Esophagus squamous epithelium (tissue), 5 donors: Measurements from ENCODE around the gene ABAT. TPM values are rescaled to one million over a fixed set of nuclear protein-coding genes. Genes with fewer than 3 reads are reported as not detected.

Source experiments
- DNase-seq: peaks from one replicate; lab custom pipeline; 2025; lab: John Stamatoyannopoulos, UW
- H3K27ac ChIP-seq, 4 donors: fragments of 200-600 bp; sonication (generic); one replicate each; pipeline ENCODE4 v1.5.1; 2016 to 2019; ENCODE audit warnings: mild to moderate bottlenecking in 1 of 4
- H3K27me3 ChIP-seq, 4 donors: fragments of 200-600 bp; sonication (generic); 1 replicate in 3 of 4; 2 replicates in 1 of 4; pipeline versions ENCODE4 v1.5.1 to v1.6.0; 2017 to 2021; ENCODE audit warnings: antibody characterized with exemption in 1 of 4
- H3K36me3 ChIP-seq, 3 donors: fragments of 200-600 bp; sonication (generic); one replicate each; pipeline ENCODE4 v1.5.1; 2016 to 2019
- H3K4me1 ChIP-seq, 3 donors: fragments of 200-600 bp; sonication (generic); one replicate each; pipeline ENCODE4 v1.5.1; 2017 to 2019
- H3K4me3 ChIP-seq, 4 donors: fragments of 200-600 bp; sonication (generic); 1 replicate in 3 of 4; 2 replicates in 1 of 4; pipeline ENCODE4 v1.5.1; 2016 to 2019; ENCODE audit warnings: mild to moderate bottlenecking in 2 of 4, moderate library complexity in 1 of 4
- H3K9me3 ChIP-seq, 3 donors: fragments of 200-600 bp; sonication (generic); one replicate each; pipeline ENCODE4 v1.5.1; 2016 to 2019
- CTCF ChIP-seq, 6 experiments: fragments of 450-650 bp in 4 of 6; fragments of 200-600 bp in 2 of 6; sonication (generic) in 2 of 6; IDR thresholded peaks; one replicate each; pipeline ENCODE4 v1.5.1; 2016 to 2019; ENCODE audit warnings: antibody characterized with exemption in 6 of 6, mild to moderate bottlenecking in 4 of 6, moderate library complexity in 4 of 6
- POLR2A ChIP-seq, 4 donors: fragments of 450-650 bp; IDR thresholded peaks; one replicate each; pipeline ENCODE4 v1.6.1; 2017; ENCODE audit warnings: antibody characterized with exemption in 4 of 4, mild to moderate bottlenecking in 4 of 4, moderate library complexity in 3 of 4
- WGBS, 2 donors: methylation state at CpG; one replicate each; pipeline ENCODE4 v1.1.5; 2018; 5-methylcytosine and 5-hydroxymethylcytosine counted together
- intact Hi-C: fragments of 100-400 bp; cut with DNase I; formaldehyde crosslinking; loops from one replicate; pipeline ENCODE4 v1.15.0; 2022
- total RNA-seq, 4 donors: library from RNA; depleted of rRNA; stranded (reverse); fragments of >200 nt; gene quantifications; one replicate each; pipeline ENCODE4 v1.1.0, GENCODE V29; 2016
- donor health status: DM: yes; HTN: yes; CAD: no.

ABAT gene
- total RNA-seq, 4 donors from 2014 or later, result 2.9 to 14.5 (median 9.1) TPM

DNA sequence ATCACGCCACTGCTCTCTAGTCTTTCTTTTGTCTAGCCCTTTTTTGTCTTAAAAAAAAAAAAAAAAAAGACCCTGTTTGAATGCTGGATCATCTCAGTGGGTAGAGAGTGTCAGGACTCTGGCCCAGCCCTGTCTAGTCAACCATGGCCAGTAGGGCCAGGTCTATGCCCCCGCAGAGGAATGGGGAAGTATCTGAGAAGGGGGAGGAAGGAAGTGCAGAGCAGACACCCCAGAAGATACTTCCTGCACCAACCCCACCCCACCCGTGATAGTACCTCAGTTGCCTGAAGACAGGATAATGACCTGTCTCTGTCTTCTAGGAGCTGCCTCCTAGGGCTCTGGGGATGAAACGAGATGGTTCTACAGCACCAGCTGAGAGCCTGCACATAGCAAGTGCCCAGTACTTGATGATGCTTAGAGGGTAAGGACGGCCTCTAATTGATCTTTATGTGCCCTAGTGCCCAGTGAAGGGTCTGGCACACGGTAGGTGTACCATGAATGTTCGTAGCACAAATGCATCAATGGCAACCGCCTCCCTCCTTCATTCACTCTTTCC is 55.4 kb downstream of the ABAT start:
- H3K9me3 ChIP-seq, result no peaks in the 10 kb centered on the region
- no peak overlapping the region for H3K27ac ChIP-seq
- H3K27me3 ChIP-seq, result no peaks in the 10 kb centered on the region
- intact Hi-C loops, result no loop called here
- 49 to 51% methylated on average over 8 of the region's 8 CpGs for WGBS, 2 donors
- DNase-seq, result no peak
- TF ChIP-seq POLR2A (IDR thresholded peaks at IDR 0.05) (no peak), CTCF (IDR thresholded peaks at IDR 0.05) (no peak)
- H3K4me1 ChIP-seq, result peaks cover 0 to 16% (median 3%) of the 10 kb centered on the region in 3 donors
- no peak overlapping the region for H3K4me3 ChIP-seq
- no peaks in the 10 kb centered on the region for H3K36me3 ChIP-seq

DNA sequence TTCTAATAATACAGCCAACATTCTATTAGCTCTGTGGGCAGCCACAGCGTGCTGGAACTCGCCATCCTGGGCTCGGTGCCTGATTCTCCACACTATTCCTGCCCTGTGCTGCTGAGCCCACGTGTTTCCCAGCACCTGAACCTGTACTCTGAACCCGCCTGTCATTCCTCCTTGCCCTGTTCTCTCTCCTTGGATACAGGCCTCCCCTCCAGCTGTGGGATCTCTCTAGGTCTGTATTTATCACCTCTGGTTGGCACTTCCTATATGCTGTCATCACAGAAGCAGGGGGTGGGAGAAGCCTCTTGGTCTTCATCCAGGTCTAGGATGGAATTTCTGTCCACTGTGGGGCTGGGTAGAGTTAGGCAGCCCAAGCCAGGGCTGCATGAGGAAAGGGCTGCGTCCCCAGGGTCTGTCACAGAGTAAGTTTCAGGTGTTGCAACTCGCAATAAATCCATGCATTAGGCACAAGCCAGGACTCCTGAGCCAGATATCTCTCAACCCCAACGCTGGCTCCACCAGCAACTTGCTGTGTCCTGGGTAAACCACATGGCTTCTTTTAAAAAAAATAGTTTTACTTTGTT is 56.0 kb downstream of the ABAT start:
- 58 to 59% methylated on average over 8 of the region's 8 CpGs for WGBS, 2 donors

DNA sequence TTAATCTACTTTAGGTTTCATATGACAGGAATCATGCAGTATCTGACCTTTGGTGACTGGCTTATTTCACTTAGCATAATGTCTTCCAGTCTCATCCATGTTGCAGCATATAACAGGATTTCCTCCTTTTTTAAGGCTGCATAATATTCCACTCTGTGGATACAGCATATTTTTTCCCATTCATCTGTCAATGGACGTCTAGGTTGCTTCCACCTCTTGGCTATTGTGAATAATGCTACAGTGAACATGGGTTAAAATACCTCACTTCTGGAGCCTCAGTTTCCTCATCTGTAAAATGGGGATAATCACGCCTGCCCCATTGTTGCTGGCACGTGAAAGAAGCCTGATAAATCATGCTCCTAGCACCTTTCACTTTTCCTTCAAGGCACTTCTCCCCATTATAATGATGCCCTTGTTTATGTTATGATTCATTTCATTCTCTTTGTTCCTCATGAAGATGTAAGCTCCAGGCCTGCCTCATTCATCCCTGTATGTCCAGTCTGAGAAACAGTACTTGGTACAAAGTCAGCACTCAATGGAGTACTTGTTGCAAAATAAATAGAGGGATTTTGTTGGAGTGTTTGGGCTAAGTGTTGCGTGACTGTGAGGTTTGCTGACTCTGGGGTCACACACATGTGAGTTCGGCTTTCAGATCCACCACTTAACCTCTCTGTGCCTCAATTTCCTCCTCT is 59.6 kb downstream of the ABAT start:
- no peak for DNase-seq
- H3K27me3 ChIP-seq, result no peaks in the 10 kb centered on the region
- intact Hi-C loops, result no loop called here
- peaks cover 0 to 16% (median 3%) of the 10 kb centered on the region in 3 donors for H3K4me1 ChIP-seq
- no peak overlapping the region for H3K27ac ChIP-seq
- WGBS, 2 donors, result 77 to 82% methylated on average over 5 of the region's 5 CpGs
- no peak for TF ChIP-seq POLR2A (IDR thresholded peaks at IDR 0.05)
- no peak for TF ChIP-seq CTCF (IDR thresholded peaks at IDR 0.05)
- H3K4me3 ChIP-seq, result no peak overlapping the region
- no peaks in the 10 kb centered on the region for H3K9me3 ChIP-seq
- peaks cover 0 to 10% (median 0%) of the 10 kb centered on the region in 3 donors for H3K36me3 ChIP-seq

More for the DNA sequence above, 56.0 kb downstream of the ABAT start:
- DNase-seq, result no peak
- H3K27me3 ChIP-seq, result no peaks in the 10 kb centered on the region
- TF ChIP-seq CTCF (IDR thresholded peaks at IDR 0.05) (no peak), POLR2A (IDR thresholded peaks at IDR 0.05) (no peak)
- peaks cover 0 to 16% (median 3%) of the 10 kb centered on the region in 3 donors for H3K4me1 ChIP-seq
- no peak overlapping the region for H3K4me3 ChIP-seq
- intact Hi-C loops, result no loop called here
- H3K36me3 ChIP-seq, result no peaks in the 10 kb centered on the region
- H3K9me3 ChIP-seq, result no peaks in the 10 kb centered on the region
- peak overlapping the region in 1 of 4 donors; percentile 6 for H3K27ac ChIP-seq

DNA sequence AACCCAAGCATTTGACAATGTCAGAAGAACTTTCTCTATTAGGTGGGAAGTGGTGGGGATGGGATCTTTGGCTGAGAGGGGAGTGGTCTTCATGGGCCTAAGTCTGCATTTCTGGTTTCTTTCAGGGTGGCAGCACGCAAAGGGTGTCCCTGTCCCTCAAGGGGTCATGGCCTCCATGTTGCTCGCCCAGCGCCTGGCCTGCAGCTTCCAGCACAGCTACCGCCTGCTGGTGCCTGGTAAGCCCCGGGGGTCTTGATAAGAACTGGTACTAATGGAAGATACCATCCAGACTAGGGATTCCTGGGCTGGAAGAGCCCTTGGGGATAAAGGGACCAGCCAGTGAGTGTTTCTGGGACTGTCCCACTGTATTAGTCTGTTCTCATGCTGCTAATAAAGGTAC is 61.2 kb downstream of the ABAT start:
- Histone ChIP-seq H3K27me3 (no peaks in the 10 kb centered on the region), H3K4me3 (no peak overlapping the region), H3K4me1 (peaks cover 0 to 2% (median under 1%) of the 10 kb centered on the region in 3 donors), H3K36me3 (peaks cover 0 to 10% (median 0%) of the 10 kb centered on the region in 3 donors), H3K9me3 (no peaks in the 10 kb centered on the region), H3K27ac (no peak overlapping the region)
- 90 to 93% methylated on average over 2 to 5 of the region's 5 CpGs for WGBS, 2 donors
- no peak for TF ChIP-seq CTCF (IDR thresholded peaks at IDR 0.05)
- TF ChIP-seq POLR2A (IDR thresholded peaks at IDR 0.05), result no peak
- intact Hi-C loops, result no loop called here
- DNase-seq, result no peak

DNA sequence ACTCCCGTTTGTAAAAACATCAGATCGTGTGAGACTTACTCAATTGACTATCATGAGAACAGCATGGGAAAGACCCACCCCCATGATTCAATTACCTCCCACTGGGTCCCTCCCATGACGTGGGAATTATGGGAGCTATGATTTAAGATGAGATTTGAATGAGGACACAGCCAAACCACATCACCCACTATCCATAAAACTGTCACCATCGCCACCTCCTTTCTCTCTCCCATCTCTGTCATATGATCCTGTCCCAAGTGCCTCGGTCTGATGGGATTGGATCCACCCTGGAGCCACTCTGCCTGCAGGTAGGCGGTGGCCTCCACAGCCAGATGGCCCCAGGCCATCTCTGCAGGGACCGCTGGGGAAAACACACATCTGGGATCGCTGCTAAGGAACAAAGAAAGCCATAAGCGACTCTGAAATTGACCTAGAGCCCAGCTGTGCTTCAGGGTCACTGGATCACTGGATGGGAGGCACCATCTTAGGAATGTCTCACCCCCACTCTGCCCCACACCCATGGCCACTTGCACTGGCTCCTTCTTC is 61.8 kb downstream of the ABAT start:
- H3K27me3 ChIP-seq, result no peaks in the 10 kb centered on the region
- no peak for DNase-seq
- H3K36me3 ChIP-seq, result peaks cover 0 to 10% (median 0%) of the 10 kb centered on the region in 3 donors
- 73 to 74% methylated on average over 6 to 7 of the region's 9 CpGs for WGBS, 2 donors
- no peaks in the 10 kb centered on the region for H3K4me1 ChIP-seq
- no peaks in the 10 kb centered on the region for H3K9me3 ChIP-seq
- no peak overlapping the region for H3K4me3 ChIP-seq
- intact Hi-C loops, result no loop called here
- H3K27ac ChIP-seq, result no peak overlapping the region
- no peak for TF ChIP-seq POLR2A (IDR thresholded peaks at IDR 0.05)
- no peak for TF ChIP-seq CTCF (IDR thresholded peaks at IDR 0.05)
